ENCODE measurements around the gene OR5P2.
"Not testable (repeated sequence)": the region's sequence is repeated elsewhere in the genome, so short reads cannot be mapped to it uniquely, and the experiment has no call there.

Gene OR5P2

GRCh38 chr11:7826324-7826723 lies 29.6 kb upstream of the OR5P2 start:
- DNase-seq (ENCODE audit: low read depth in 2 of 2), result no peak

GRCh38 chr11:7820417-7820816 lies 23.7 kb upstream of the OR5P2 start:
- not testable (repeated sequence) for H3K4me3 ChIP-seq (replicated peaks in 1 of 2; ENCODE audit: low read depth in 2 of 2, low read length in 2 of 2); DNase-seq (ENCODE audit: low read depth in 2 of 2)

More at GRCh38 chr11:7826324-7826723, 29.6 kb upstream of the OR5P2 start:
- no peak for TF ChIP-seq CTCF (IDR thresholded peaks at IDR 0.05; ENCODE audit: low read depth, low read length)
- H3K4me3 ChIP-seq (replicated peaks in 1 of 2; ENCODE audit: low read depth in 2 of 2, low read length in 2 of 2), result no peak overlapping the region

- not testable (repeated sequence) for H3K4me3 ChIP-seq (replicated peaks in 1 of 2; ENCODE audit: low read depth in 2 of 2, low read length in 2 of 2); DNase-seq (ENCODE audit: low read depth in 2 of 2)
Observed at GRCh38 chr11:7814897-7815296, 18.2 kb upstream of the OR5P2 start.

GRCh38 chr11:7810301-7810700 lies 13.6 kb upstream of the OR5P2 start:
- DNase-seq (ENCODE audit: low read depth in 2 of 2); H3K4me3 ChIP-seq (replicated peaks in 1 of 2; ENCODE audit: low read depth in 2 of 2, low read length in 2 of 2): not testable (repeated sequence)

GRCh38 chr11:7793233-7793632 lies 3.5 kb downstream of the OR5P2 start:
- DNase-seq (ENCODE audit: low read depth in 2 of 2), result no peak
- no peak for TF ChIP-seq CTCF (IDR thresholded peaks at IDR 0.05; ENCODE audit: low read depth, low read length)
- H3K4me3 ChIP-seq (replicated peaks in 1 of 2; ENCODE audit: low read depth in 2 of 2, low read length in 2 of 2), result no peak overlapping the region

- no peak for DNase-seq (ENCODE audit: low read depth in 2 of 2)
- no peak for TF ChIP-seq CTCF (IDR thresholded peaks at IDR 0.05; ENCODE audit: low read depth, low read length)
- H3K4me3 ChIP-seq (replicated peaks in 1 of 2; ENCODE audit: low read depth in 2 of 2, low read length in 2 of 2), result no peak overlapping the region
Observed at GRCh38 chr11:7787239-7787638, 9.5 kb downstream of the OR5P2 start.

GRCh38 chr11:7775689-7776088 lies 21.1 kb downstream of the OR5P2 start:
- DNase-seq (ENCODE audit: low read depth in 2 of 2), result no peak
- no peak overlapping the region for H3K4me3 ChIP-seq (replicated peaks in 1 of 2; ENCODE audit: low read depth in 2 of 2, low read length in 2 of 2)
- no peak for TF ChIP-seq CTCF (IDR thresholded peaks at IDR 0.05; ENCODE audit: low read depth, low read length)

GRCh38 chr11:7764301-7764700 lies 32.4 kb downstream of the OR5P2 start:
- DNase-seq (ENCODE audit: low read depth in 2 of 2); H3K4me3 ChIP-seq (replicated peaks in 1 of 2; ENCODE audit: low read depth in 2 of 2, low read length in 2 of 2): not testable (repeated sequence)

- no peak for TF ChIP-seq CTCF (IDR thresholded peaks at IDR 0.05; ENCODE audit: low read depth, low read length)
- peak in 1 of 2 donors; percentile 3 for DNase-seq (ENCODE audit: low read depth in 2 of 2)
- H3K4me3 ChIP-seq (replicated peaks in 1 of 2; ENCODE audit: low read depth in 2 of 2, low read length in 2 of 2), result no peak overlapping the region
Observed at GRCh38 chr11:7759010-7759409, 37.7 kb downstream of the OR5P2 start.
